ENCODE results near the gene HDAC4.

DNA sequence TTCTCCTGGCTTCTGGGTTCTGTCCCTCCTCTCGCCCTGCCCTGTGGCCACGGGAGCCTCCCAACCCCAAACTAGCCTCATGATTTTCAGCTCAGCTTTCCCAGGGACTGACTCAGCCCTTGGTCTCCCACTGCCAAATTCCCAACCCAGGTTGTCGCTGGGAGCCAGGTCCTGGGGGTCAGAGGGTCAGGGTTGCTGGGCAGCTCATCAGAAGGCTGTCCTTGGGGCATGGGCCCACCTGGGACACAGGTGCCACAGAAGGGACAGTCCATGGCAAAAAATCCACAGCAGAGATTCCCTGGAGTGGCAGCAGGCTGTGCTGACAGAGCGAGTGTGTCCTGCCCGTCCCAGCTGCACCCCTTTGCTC, 372.6 kb downstream of the HDAC4 start:
- TF ChIP-seq, protein P1, sequence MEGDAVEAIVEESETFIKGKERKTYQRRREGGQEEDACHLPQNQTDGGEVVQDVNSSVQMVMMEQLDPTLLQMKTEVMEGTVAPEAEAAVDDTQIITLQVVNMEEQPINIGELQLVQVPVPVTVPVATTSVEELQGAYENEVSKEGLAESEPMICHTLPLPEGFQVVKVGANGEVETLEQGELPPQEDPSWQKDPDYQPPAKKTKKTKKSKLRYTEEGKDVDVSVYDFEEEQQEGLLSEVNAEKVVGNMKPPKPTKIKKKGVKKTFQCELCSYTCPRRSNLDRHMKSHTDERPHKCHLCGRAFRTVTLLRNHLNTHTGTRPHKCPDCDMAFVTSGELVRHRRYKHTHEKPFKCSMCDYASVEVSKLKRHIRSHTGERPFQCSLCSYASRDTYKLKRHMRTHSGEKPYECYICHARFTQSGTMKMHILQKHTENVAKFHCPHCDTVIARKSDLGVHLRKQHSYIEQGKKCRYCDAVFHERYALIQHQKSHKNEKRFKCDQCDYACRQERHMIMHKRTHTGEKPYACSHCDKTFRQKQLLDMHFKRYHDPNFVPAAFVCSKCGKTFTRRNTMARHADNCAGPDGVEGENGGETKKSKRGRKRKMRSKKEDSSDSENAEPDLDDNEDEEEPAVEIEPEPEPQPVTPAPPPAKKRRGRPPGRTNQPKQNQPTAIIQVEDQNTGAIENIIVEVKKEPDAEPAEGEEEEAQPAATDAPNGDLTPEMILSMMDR (IDR thresholded peaks at IDR 0.05), result no peak
- TF ChIP-seq POLR2A (IDR thresholded peaks at IDR 0.05), result no peak
